ENCODE data around the gene DDOST.

DNA sequence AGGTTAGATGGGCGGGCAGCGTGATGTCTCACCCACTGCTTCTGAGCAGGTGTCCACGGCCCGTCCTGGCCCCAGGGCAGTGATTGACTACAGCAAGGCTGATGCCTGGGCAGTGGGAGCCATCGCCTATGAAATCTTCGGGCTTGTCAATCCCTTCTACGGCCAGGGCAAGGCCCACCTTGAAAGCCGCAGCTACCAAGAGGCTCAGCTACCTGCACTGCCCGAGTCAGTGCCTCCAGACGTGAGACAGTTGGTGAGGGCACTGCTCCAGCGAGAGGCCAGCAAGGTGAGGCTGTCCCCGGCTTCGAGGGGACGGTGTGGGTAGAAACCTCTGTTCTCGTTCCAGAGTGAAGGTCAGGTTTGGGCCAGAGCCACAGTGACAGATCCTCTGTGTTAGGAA, 12.2 kb downstream of the DDOST start:
- TF ChIP-seq, protein P1, sequence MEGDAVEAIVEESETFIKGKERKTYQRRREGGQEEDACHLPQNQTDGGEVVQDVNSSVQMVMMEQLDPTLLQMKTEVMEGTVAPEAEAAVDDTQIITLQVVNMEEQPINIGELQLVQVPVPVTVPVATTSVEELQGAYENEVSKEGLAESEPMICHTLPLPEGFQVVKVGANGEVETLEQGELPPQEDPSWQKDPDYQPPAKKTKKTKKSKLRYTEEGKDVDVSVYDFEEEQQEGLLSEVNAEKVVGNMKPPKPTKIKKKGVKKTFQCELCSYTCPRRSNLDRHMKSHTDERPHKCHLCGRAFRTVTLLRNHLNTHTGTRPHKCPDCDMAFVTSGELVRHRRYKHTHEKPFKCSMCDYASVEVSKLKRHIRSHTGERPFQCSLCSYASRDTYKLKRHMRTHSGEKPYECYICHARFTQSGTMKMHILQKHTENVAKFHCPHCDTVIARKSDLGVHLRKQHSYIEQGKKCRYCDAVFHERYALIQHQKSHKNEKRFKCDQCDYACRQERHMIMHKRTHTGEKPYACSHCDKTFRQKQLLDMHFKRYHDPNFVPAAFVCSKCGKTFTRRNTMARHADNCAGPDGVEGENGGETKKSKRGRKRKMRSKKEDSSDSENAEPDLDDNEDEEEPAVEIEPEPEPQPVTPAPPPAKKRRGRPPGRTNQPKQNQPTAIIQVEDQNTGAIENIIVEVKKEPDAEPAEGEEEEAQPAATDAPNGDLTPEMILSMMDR (IDR thresholded peaks at IDR 0.05) = no peak
- TF ChIP-seq EP300 (IDR thresholded peaks at IDR 0.05) = no peak
- TF ChIP-seq POLR2A (IDR thresholded peaks at IDR 0.05; ENCODE audit: low read depth) = no peak
